HepG2 (cell line): ENCODE data around the gene BEST2. TPM values are rescaled to one million over a fixed set of nuclear protein-coding genes. Genes with fewer than 3 reads are reported as not detected.

ENCODE experiments used
- ATAC-seq: fragments of 200-7000 bp; cut with Tn5 transposase; 3 replicates; pipeline ENCODE4 v1.9.1; 2020; ENCODE audit warnings: mild to moderate bottlenecking, moderate library complexity
- BruUV-seq: library from RNA; stranded (reverse); fragments of 400-500 nt; replicated peaks from 2 replicates; lab custom pipeline; 2021; lab: Mats Ljungman, UMichigan
- CTCF ChIA-PET: fragments of 300-600 bp; formaldehyde crosslinking; extraction: SDS; loops from one replicate; lab custom pipeline; 2021; ENCODE audit warnings: low total read pairs, inconsistent platforms, low intra/inter-chr PET ratio; lab: Yijun Ruan, JAX
- POLR2A ChIA-PET: fragments of 350-600 bp; sonication (Branson Sonifier 250); formaldehyde crosslinking; loops from one replicate; lab custom pipeline; 2020; ENCODE audit warnings: antibody characterized with exemption, inconsistent platforms; lab: Yijun Ruan, JAX
- DNase-seq: peaks from one replicate; pipeline ENCODE4 v3.0.0-alpha.2; 2015; ENCODE audit warnings: low spot score
- FAIRE-seq: peaks from 3 replicates; lab custom pipeline; 2011; peaks lifted over from hg19 to GRCh38; lab: Jason Lieb, UNC
- H2AFZ ChIP-seq: one replicate; pipeline ENCODE4 v1.6.1; 2011; ENCODE audit warnings: low read length, inconsistent platforms
- H3K27ac ChIP-seq: fragments of 300-600 bp; 3 replicates; pipeline ENCODE4 v1.8.0; 2011; ENCODE audit warnings: mixed run types, mild to moderate bottlenecking, mixed read lengths, low read length, inconsistent platforms; ENCODE audit not compliant: insufficient read depth; ENCODE audit errors: extremely low read length
- H3K27me3 ChIP-seq, 2 experiments: fragments of 200-600 bp in 1 of 2; 2 replicates in 1 of 2; 3 replicates in 1 of 2; pipeline versions ENCODE4 v1.6.0 to v1.8.0; 2011; ENCODE audit warnings: low read length in 2 of 2, mild to moderate bottlenecking in 2 of 2, moderate library complexity in 2 of 2, inconsistent platforms in 1 of 2; ENCODE audit not compliant: insufficient read depth in 2 of 2, control insufficient read depth in 1 of 2
- H3K36me3 ChIP-seq, 2 experiments: fragments of 200-600 bp in 1 of 2; replicated peaks in 1 of 2; 2 replicates in 1 of 2; 3 replicates in 1 of 2; pipeline versions ENCODE4 v1.5.1 to v1.8.0; 2011; ENCODE audit warnings: low read length in 2 of 2, inconsistent platforms in 1 of 2; ENCODE audit not compliant: insufficient read depth in 2 of 2, control insufficient read depth in 1 of 2
- H3K4me1 ChIP-seq: 2 replicates; pipeline ENCODE4 v1.5.1; 2012; ENCODE audit warnings: low read length, inconsistent platforms; ENCODE audit not compliant: insufficient read depth
- H3K4me2 ChIP-seq: 2 replicates; pipeline ENCODE4 v1.6.0; 2011; ENCODE audit warnings: low read depth, low read length, inconsistent platforms
- H3K4me3 ChIP-seq, 3 experiments: fragments of 200-600 bp in 1 of 3; sonication (generic), shearing (Covaris generic) in 1 of 3; replicated peaks in 1 of 3; 2 replicates each; pipeline ENCODE4 v1.5.1; 2011 to 2016; ENCODE audit warnings: low read length in 3 of 3, inconsistent platforms in 2 of 3, low read depth in 2 of 3, mild to moderate bottlenecking in 2 of 3, control low read depth in 1 of 3, mixed read lengths in 1 of 3; ENCODE audit not compliant: insufficient read depth in 1 of 3
- H3K79me2 ChIP-seq: one replicate; pipeline ENCODE4 v1.6.1; 2011; ENCODE audit warnings: low read length, inconsistent platforms; ENCODE audit not compliant: insufficient read depth
- H3K9ac ChIP-seq: 2 replicates; pipeline ENCODE4 v1.6.0; 2011; ENCODE audit warnings: mild to moderate bottlenecking, low read depth, low read length, inconsistent platforms; ENCODE audit not compliant: insufficient read depth
- H3K9me3 ChIP-seq: 2 replicates; pipeline ENCODE4 v1.5.1; 2012; ENCODE audit warnings: mild to moderate bottlenecking, low read length
- H4K20me1 ChIP-seq: 2 replicates; pipeline ENCODE4 v1.6.0; 2011; ENCODE audit warnings: inconsistent platforms, mild to moderate bottlenecking, low read length, moderate library complexity; ENCODE audit not compliant: insufficient read depth
- ATF7 ChIP-seq, 2 experiments: fragments of 450-650 bp in 1 of 2; sonication (generic) in 1 of 2; formaldehyde crosslinking in 1 of 2; IDR thresholded peaks; 2 replicates each; pipeline versions ENCODE4 v1.4.0 to v1.6.1; 2016 to 2020; ENCODE audit warnings: antibody characterized with exemption in 1 of 2, mild to moderate bottlenecking in 1 of 2, missing genetic modification reagents in 1 of 2
- E2F1 ChIP-seq: sonication (generic); formaldehyde crosslinking; IDR thresholded peaks from 2 replicates; pipeline ENCODE4 v1.5.0; 2020; ENCODE audit warnings: missing genetic modification reagents
- EEA1 ChIP-seq: sonication (generic); formaldehyde crosslinking; IDR thresholded peaks from 2 replicates; pipeline ENCODE4 v1.5.1; 2020; ENCODE audit warnings: mild to moderate bottlenecking, missing genetic modification reagents, borderline replicate concordance
- FOXJ3 ChIP-seq: sonication (generic); formaldehyde crosslinking; IDR thresholded peaks from 2 replicates; pipeline ENCODE4 v1.4.0; 2020; ENCODE audit warnings: missing genetic modification reagents, mild to moderate bottlenecking, borderline replicate concordance
- FOXM1 ChIP-seq: sonication (generic); formaldehyde crosslinking; IDR thresholded peaks from 2 replicates; pipeline ENCODE4 v1.5.0; 2020; ENCODE audit warnings: missing genetic modification reagents
- HNF1A ChIP-seq, 2 experiments: sonication (generic) in 1 of 2; formaldehyde crosslinking in 1 of 2; IDR thresholded peaks; 2 replicates each; pipeline versions ENCODE4 v1.4.0 to v1.6.1; 2016 to 2020; ENCODE audit warnings: borderline replicate concordance in 1 of 2, low read depth in 1 of 2, mild to moderate bottlenecking in 1 of 2, missing genetic modification reagents in 1 of 2
- HOXA5 ChIP-seq: sonication (generic); formaldehyde crosslinking; IDR thresholded peaks from 2 replicates; pipeline ENCODE4 v1.4.0; 2020; ENCODE audit warnings: missing genetic modification reagents
- JUNB ChIP-seq: sonication (generic); formaldehyde crosslinking; IDR thresholded peaks from 2 replicates; pipeline ENCODE4 v1.8.0; 2022; ENCODE audit warnings: missing genetic modification reagents, mild to moderate bottlenecking, borderline replicate concordance
- RBAK ChIP-seq: sonication (generic); formaldehyde crosslinking; IDR thresholded peaks from 2 replicates; pipeline ENCODE4 v1.5.1; 2020; ENCODE audit warnings: mild to moderate bottlenecking, missing genetic modification reagents
- SP1 ChIP-seq, 2 experiments: fragments of 450-650 bp in 1 of 2; sonication (generic) in 1 of 2; formaldehyde crosslinking in 1 of 2; IDR thresholded peaks; 2 replicates each; pipeline versions ENCODE4 v1.4.0 to v1.6.1; 2016 to 2020; ENCODE audit warnings: missing genetic modification reagents in 1 of 2
- TEF ChIP-seq: sonication (generic); formaldehyde crosslinking; IDR thresholded peaks from 2 replicates; pipeline ENCODE4 v1.5.0; 2020; ENCODE audit warnings: missing genetic modification reagents
- ZNF136 ChIP-seq: sonication (generic); formaldehyde crosslinking; IDR thresholded peaks from 2 replicates; pipeline ENCODE4 v1.8.1; 2022; ENCODE audit warnings: low read depth, mild to moderate bottlenecking, moderate library complexity, missing genetic modification reagents
- ZNF747 ChIP-seq: sonication (generic); formaldehyde crosslinking; IDR thresholded peaks from 2 replicates; pipeline ENCODE4 v1.8.1; 2023; ENCODE audit warnings: missing genetic modification reagents, mild to moderate bottlenecking, borderline replicate concordance
- WGBS: methylation state at CpG from one replicate; pipeline ENCODE4 v1.1.6; 2017; ENCODE audit warnings: low lambda C conversion rate; 5-methylcytosine and 5-hydroxymethylcytosine counted together
- in situ Hi-C: cut with HindIII; loops from 2 replicates; pipeline ENCODE4 v1.10.0; 2017; ENCODE audit warnings: low pct_unique_long_range_greater_than_20kb; ENCODE audit not compliant: extremely low pct_ligation_motif_present
- intact Hi-C: fragments of 100-400 bp; cut with micrococcal nuclease; formaldehyde crosslinking; loops from one replicate; pipeline ENCODE4 v1.10.0; 2022; ENCODE audit not compliant: unreplicated experiment
- polyA plus RNA-seq, 8 experiments: library from polyadenylated mRNA; depleted of rRNA in 3 of 8; stranded (reverse) in 7 of 8; unstranded in 1 of 8; fragments of >200 nt; fragmentation: Illumina TruSeq in 4 of 8; extraction: Trizol in 4 of 8; gene quantifications; 2 replicates each; pipeline versions ENCODE4 v1.2.1 to v1.2.3, GENCODE V29; 2011 to 2016; ENCODE audit warnings: low read depth in 4 of 8, missing spikeins in 1 of 8, mixed read lengths in 1 of 8; ENCODE audit not compliant: insufficient read depth in 1 of 8
- total RNA-seq, 5 experiments: library from RNA; depleted of rRNA; stranded (reverse); fragments of >200 nt; fragmentation: Illumina TruSeq; extraction: Trizol; gene quantifications; 2 replicates each; pipeline ENCODE4 v1.2.3, GENCODE V29; 2016; ENCODE audit warnings: low read depth in 1 of 5
- TF ChIP-seq, protein P1 (sequence below): sonication (generic); formaldehyde crosslinking; IDR thresholded peaks from 2 replicates; pipeline ENCODE4 v1.5.0; 2020; ENCODE audit warnings: missing genetic modification reagents

The BEST2 gene
- total and polyA plus RNA-seq, 2 of the 13 experiments (the other 11 are each of a cell fraction or from before 2014, with no cell fraction given) = not detected

DNA sequence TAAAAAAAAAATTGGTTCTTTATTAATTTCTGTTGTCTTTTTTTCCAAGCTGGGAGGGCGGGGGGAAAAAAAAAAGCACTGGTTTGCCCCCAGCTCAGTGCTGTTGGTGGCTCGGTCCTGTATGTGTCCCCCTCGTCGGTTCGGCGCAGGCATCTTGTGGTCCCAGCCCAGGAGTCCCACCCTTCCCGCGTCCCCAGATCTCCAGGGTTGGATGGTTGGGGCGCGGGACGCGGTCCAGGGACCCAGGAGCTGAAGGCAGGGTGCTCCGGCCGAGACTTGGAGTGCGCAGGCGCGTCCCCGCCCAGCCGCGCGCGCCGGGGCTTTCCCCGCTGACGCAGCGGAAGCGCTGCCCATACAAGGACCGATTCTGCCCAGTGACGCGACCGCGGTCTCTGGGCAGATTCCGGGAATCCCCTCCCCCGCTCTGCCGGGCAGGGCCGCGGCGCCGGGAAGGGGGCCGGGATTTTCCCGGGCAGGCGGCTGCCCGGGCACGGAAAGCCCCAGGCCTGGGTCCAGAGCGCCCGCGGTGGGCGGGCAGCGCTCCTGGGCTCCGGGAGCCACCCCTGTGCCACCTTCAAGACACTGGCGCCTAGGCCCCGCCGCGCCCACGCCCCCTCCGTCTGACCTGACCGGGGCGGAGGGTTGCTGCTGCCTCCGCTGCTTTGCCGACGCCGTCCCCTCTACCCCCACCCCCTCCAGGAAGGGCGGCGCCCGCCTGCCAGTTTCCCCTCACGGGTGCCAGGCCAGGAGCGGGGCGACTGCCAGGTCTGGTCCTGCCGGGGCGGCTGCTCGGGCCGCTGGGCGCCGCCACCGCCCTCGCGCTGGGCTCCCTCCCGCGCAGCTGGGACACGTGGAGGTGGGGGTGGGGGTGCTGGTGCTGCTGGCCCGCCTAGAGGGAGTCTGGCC, 42.0 kb downstream of the BEST2 start:
- CTCF ChIA-PET = interaction anchor here (1.0 to 3.7 kb wide), 4 partner anchors 15 to 36 kb away, joined by 3 to 54 read pairs (median 4); partner anchors contain the start of gene HOOK2
- no TSS peak for BruUV-seq
- TF ChIP-seq E2F1 (CRISPR knock-in tag) (no peak), FOXJ3 (CRISPR knock-in tag) (no peak), SP1 (IDR thresholded peaks at IDR 0.05) (no peak), SP1 (CRISPR knock-in tag; IDR thresholded peaks at IDR 0.05) (peak; percentile 73), HOXA5 (peak; percentile 30; the same call in 1 of the 2 replicates), TEF (CRISPR knock-in tag) (no peak), HNF1A (IDR thresholded peaks at IDR 0.05; ENCODE audit: low read depth) (no peak), HNF1A (CRISPR knock-in tag; IDR thresholded peaks at IDR 0.05; ENCODE audit: borderline replicate concordance) (no peak; the same call in 1 of the 2 replicates), RBAK (CRISPR knock-in tag) (no peak), ZNF136 (no peak), JUNB (no peak), ZNF747 (CRISPR knock-in tag) (peak; percentile 68; the same call in 1 of the 2 replicates), EEA1 (CRISPR knock-in tag) (no peak), ATF7 (IDR thresholded peaks at IDR 0.05) (no peak), ATF7 (CRISPR knock-in tag; IDR thresholded peaks at IDR 0.05) (peak; percentile 41; the same call in 1 of the 2 replicates), FOXM1 (CRISPR knock-in tag) (no peak)
- TF ChIP-seq, protein P1, sequence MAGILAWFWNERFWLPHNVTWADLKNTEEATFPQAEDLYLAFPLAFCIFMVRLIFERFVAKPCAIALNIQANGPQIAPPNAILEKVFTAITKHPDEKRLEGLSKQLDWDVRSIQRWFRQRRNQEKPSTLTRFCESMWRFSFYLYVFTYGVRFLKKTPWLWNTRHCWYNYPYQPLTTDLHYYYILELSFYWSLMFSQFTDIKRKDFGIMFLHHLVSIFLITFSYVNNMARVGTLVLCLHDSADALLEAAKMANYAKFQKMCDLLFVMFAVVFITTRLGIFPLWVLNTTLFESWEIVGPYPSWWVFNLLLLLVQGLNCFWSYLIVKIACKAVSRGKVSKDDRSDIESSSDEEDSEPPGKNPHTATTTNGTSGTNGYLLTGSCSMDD (CRISPR knock-in tag) = no peak

More for the DNA sequence above, 42.0 kb downstream of the BEST2 start:
- POLR2A ChIA-PET = interaction anchor here (1.0 to 3.9 kb wide), 13 partner anchors 8 to 124 kb away, joined by 3 to 124 read pairs (median 15); partner anchors contain the start of genes DHPS, GCDH, GET3 and HOOK2
- H4K20me1 ChIP-seq = no peaks in the 10 kb centered on the region
- 0 out of 5 replicates have a peak, but pooled peaks cover 0 to 1% of the 10 kb centered on the region in 2 experiments for H3K36me3 ChIP-seq
- peak overlapping the region; percentile 99 for H3K4me2 ChIP-seq
- WGBS = 1% methylated on average over 9 of the region's 81 CpGs
- DNase-seq = peak; percentile 86
- H2AFZ ChIP-seq = no peak overlapping the region
- intact Hi-C loops (no loop called here), in situ Hi-C loops (no loop called here)
- no peaks in the 10 kb centered on the region for H3K27me3 ChIP-seq
- peaks cover 42% of the 10 kb centered on the region for H3K4me1 ChIP-seq
- peak overlapping the region; percentile 89 for H3K9ac ChIP-seq
- peaks cover 8% of the 10 kb centered on the region for H3K79me2 ChIP-seq
- peak overlapping the region; percentile 81 for H3K27ac ChIP-seq
- peak; percentile 39 for ATAC-seq
- no peaks in the 10 kb centered on the region for H3K9me3 ChIP-seq
- peak overlapping the region; percentile 77 to 87 (median 78) for H3K4me3 ChIP-seq
- FAIRE-seq = peak; percentile 71
